NCI-H2107 treated with DMSO at 0.1 percent for 48 hours (cell line): ENCODE data around the gene MLIP.

Experiments
- DNase-seq: peaks from one replicate; lab custom pipeline; 2025; ENCODE audit not compliant: unreplicated experiment; lab: John Stamatoyannopoulos, UW

The MLIP gene

GRCh38 chr6:54094786-54095185, 16.5 kb upstream of the MLIP start:
- DNase-seq, result no peak

DNA sequence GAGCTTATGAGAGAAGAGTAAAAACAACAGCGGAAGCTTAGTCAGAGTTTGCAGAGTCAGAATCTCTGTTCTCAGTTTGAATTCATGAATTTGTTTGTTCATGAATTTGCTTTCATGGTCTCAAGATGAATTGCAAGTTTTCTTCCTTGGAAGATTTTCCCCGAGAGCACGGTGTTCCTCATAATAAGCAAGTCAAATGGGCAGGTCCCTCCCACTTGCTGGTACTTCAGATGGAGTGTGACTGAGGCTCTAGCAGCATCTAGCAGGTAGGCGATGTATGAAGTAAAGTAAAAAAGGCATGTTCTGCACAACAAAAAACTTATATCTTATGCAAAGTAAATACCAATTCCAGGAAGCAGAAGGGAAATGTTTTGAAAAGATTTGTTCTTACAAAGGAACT, 15.5 kb upstream of the MLIP start:
- no peak for DNase-seq

DNA sequence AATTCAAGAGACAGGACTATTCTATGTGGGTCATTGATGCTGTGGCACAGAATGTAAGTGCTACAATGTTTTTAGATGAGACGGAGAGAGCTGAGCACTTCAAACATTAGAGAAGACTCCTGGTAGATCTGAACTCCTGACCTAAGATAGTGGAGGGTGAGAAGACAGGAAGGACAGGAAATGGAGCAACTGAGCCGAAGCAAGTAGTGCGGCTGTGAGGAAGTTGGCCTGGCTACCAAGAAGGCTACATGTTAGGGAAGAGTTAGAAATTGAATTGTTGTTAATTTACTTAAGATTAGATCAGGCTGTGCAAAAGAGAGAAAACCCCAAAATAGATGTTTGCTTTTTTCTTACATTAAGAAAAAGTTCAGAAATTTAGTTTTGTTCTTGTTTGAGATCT, 14.4 kb upstream of the MLIP start:
- no peak for DNase-seq

DNA sequence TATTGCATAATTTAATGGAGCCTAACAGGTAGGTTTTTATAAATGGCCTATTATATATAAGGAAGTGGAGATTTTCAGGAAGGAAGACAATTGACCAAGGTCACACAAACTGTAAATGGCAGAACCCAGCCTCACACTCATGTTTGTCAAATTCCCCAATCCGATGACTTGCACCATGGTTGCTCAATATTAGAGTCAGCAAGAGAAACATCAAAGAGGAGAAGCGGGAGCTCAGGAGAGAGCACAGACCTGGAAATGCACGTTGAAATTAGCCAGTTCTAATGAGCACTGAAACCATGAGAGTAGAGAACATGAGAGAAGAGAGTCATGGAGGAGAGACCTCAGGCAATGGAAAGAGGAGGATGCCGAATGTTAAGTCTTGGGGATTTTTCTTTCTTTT, 13.5 kb upstream of the MLIP start:
- no peak for DNase-seq

GRCh38 chr6:54098450-54099044, 12.7 kb upstream of the MLIP start:
- DNase-seq, result no peak

DNA sequence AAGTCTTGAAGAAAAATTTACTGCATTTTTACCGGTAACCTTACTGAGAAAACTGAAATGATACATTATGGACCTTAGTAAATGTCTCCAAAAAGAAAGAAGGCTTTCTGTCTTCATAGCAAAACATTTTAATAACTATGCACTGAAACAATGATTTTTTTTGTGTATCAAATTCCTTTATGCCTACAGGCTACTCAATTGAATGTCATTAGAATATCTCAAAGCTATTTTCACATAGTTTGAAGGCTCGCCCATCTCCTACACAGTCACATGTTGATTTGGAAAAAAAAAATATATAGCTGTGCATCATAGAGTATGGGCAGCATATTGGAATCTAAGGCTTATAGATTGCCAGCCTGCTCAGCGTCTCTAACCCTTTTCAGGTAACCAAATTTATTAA, 12.0 kb upstream of the MLIP start:
- DNase-seq, result no peak

- DNase-seq, result no peak
These were observed 10.7 kb upstream of the MLIP start for GRCh38 chr6:54100411-54101006.

DNA sequence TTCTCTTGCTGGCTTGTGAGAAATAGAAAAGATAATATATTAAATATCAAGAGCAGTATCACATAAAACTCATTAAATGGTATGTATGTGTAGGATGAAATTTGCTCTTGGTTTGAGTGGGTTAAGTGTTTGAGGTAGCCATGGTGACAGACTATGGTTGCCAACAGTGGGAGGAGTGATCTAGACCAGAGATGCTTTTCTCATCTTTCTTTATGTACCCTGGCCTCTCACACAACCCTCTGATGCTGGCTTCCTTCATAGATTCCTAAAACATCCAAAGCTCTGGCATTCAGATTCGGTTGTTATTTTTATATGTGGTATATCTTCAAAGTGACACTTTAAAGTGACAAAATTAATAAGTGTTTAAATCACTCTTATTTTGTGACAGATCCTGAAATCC, 9.0 kb upstream of the MLIP start:
- DNase-seq, result no peak

- no peak for DNase-seq
These were observed 7.7 kb upstream of the MLIP start for GRCh38 chr6:54103497-54103896.

DNA sequence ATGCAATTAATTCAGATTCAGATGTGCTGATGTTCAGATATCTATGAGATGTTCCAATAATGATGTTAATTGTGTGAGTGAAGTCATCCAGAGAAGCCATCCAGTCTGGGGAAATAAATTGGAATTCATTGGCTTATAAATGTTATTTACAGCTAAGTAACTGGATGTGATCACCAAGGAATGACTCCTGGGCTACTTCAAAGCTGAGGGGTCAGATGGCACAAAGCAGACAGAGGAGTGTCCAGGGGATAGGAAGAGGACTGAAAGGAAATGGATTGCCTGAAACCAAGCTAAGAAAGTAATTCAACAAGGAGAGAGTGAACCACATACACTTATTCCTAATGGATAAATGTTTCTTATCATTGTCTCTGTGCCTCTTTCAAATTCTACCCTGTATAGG, 4.5 kb upstream of the MLIP start:
- no peak for DNase-seq

GRCh38 chr6:54107470-54108090, 3.7 kb upstream of the MLIP start:
- no peak for DNase-seq

GRCh38 chr6:54108271-54108670, 3.0 kb upstream of the MLIP start:
- DNase-seq, result no peak

GRCh38 chr6:54109586-54109985, 1.7 kb upstream of the MLIP start:
- no peak for DNase-seq

DNA sequence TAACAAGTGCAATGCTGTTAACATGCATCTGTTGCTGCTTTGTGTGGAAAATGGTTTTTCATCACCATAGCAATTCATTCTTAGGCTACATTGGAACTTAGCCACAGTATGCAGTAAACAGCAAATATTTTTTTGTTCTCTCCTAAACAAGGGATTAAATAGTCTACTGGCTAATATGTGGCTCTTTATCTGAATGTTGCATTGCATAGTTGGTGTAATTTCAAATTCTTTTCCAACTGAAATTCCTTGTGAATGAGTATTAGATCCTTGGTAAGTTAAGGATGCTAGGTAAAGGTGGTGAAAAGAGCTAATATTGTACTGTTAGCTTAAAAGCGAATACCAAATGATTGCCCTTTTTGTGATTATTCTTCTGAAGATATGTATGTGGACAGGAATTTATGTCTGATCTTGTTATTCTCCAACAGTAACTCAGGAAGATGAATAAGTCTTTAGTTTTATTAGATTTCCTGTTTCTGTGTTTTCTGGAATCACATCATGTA, 958 bp downstream of the MLIP start:
- no peak for DNase-seq

- DNase-seq, result no peak
These were observed 3.7 kb downstream of the MLIP start for GRCh38 chr6:54114991-54115390.

- no peak for DNase-seq
These were observed 4.7 kb downstream of the MLIP start for GRCh38 chr6:54115966-54116365.

DNA sequence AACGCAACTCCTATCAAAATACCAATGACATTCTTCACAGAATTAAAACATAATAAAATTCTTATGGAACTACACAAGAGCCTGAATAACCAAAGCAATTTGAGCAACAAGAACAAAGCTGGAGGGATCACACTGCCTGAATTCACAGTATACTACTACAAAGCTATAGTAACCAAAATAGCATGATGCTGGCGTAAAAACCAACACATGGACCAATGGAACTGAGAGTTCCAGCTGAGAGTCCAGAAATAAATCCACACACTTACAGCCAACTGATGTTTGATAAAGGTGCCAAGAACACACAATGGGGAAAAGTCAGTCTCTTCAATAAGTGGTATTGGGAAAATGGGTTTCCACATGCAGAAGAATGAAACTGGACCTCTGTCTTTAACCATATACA, 6.9 kb downstream of the MLIP start:
- no peak for DNase-seq

GRCh38 chr6:54125493-54125892, 14.2 kb downstream of the MLIP start:
- no peak for DNase-seq

GRCh38 chr6:54130179-54130578, 18.9 kb downstream of the MLIP start:
- DNase-seq, result no peak

DNA sequence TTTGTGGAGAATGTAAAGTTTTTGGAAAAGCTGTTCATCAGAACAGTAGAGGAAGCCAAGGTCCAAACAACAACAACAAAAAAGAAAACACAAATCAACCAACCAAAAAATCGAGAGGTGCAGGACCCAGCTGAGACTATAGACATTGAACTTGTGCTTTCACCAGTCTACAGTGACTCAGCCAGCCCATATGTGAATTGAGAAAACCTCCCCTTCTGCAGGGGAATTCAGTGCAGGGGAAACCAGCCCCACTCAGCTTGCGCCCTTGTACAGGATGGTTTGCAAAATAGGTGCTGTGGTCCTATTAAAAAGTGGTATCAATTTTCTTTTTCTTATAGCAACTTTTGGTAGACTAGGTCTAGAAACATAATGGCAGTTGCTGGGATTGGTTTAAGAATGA, 21.3 kb downstream of the MLIP start:
- no peak for DNase-seq

DNA sequence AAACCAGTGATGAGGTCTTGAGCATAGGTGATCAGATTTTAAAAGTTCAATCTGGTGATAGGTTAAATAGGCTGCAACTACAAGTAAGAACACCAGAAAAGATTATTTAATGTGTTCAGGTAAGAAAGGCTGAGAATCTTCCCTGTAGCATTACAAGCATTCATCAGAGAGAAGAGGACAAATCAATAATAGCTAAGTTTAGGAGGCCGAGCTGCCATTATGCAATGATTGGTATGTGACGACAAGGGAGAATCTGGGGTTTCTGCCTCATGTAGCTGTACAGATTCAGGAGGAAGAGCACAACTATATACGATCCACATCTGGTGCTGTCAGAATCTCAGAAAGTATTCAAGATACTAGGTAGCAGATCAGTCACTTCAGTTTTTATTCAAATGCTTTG, 21.9 kb downstream of the MLIP start:
- DNase-seq, result no peak

- DNase-seq, result no peak
These were observed 23.7 kb downstream of the MLIP start for GRCh38 chr6:54134935-54135334.
